22Rv1 (cell line): ENCODE results near the gene MEG3.

ENCODE experiments used
- CTCF ChIP-seq: fragments of 450-650 bp; IDR thresholded peaks from 2 replicates; pipeline ENCODE4 v1.5.1; 2017; ENCODE audit warnings: mild to moderate bottlenecking
- ZFX ChIP-seq: fragments of 450-650 bp; IDR thresholded peaks from 2 replicates; pipeline ENCODE4 v1.6.1; 2017; ENCODE audit warnings: antibody characterized with exemption, borderline replicate concordance

GRCh38 chr14:100888789-100889315 is 62.9 kb downstream of the MEG3 start:
- TF ChIP-seq CTCF (no peak), ZFX (no peak)
